GM19043 (cell line): Measurements from ENCODE around the gene LINS1.

ENCODE experiments used
- ATAC-seq: cut with Tn5 transposase; IDR thresholded peaks from one replicate; pipeline ENCODE4 v1.9.1; 2021; ENCODE audit warnings: low read depth; ENCODE audit not compliant: unreplicated experiment

Gene LINS1, protein sequence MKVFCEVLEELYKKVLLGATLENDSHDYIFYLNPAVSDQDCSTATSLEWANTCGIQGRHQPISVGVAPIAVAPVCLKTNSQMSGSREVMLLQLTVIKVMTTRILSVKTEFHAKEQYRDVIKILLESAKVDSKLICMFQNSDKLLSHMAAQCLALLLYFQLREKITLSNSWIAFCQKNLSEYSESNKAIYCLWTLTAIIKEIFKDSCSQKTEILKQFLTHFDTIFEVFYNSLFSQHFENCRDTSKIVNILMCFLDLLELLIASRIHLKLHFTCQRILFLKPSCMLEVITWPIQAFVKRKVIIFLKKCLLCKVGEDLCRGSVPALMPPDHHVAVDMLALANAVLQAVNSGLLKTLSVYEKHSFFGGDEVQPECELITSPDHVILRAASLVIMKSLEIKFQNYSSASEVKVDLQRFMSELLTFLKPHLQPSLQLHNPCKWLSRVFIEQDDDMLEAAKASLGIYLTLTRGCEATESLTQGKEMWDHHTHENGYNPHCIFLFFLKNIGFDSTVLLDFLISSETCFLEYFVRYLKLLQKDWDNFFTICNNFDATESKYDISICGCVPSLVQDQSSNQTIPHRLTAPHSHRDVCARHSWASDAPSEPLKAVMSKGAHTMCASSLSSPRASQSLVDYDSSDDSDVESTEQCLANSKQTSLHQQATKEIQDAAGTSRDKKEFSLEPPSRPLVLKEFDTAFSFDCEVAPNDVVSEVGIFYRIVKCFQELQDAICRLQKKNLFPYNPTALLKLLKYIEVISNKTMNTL

DNA sequence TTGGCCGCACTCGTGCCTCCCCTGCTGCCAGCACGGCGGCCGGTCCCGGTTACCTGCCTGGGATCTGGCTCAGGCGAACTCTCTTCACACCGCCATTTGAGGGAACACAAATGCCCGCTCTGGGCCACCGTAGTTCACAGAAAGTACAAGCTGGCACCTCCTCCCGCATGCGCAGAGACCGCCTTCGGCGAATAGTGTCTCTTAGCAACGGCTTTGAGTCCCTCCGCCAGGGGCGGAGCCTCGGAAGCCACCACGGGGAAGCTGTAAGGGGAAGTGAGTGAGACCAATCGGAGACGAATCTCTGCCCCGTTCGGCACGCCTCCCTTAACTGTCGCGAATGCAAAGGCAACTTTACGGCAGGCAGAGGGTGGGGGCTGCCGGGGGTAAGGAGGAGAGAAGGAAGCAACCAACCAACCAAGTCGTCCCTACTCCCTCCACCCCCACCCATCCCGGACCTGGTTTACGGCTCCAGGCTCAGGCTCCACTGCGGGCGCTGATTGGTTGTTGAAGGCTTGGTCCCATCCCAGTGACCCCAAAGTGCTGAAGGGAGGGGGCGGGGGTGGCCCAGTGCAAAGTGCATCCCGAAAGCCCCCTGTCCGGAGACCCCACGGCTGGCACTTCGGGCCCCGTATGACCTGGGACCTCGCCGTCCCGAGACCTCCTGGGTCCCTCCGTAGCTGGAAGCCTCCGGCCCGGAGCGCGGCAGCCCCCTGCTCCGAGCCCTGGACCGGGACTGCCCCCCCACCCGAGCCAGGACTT lies at the start of gene LINS1, which contains the start of gene ASB7:
LINS1 (minus strand) TSS at position 121 of the 759 bp plus-strand sequence. CDS start 21,342 bp downstream, outside the sequence.
ASB7 (plus strand) TSS at position 526 of the 759 bp plus-strand sequence. CDS start 9,628 bp downstream, outside the sequence.
- peak; percentile 86 for ATAC-seq

- no peak for ATAC-seq
Measured at GRCh38 chr15:100651253-100651652, 49.3 kb upstream of the LINS1 start.

- ATAC-seq: no peak
Measured at GRCh38 chr15:100650685-100651084, 48.7 kb upstream of the LINS1 start.

DNA sequence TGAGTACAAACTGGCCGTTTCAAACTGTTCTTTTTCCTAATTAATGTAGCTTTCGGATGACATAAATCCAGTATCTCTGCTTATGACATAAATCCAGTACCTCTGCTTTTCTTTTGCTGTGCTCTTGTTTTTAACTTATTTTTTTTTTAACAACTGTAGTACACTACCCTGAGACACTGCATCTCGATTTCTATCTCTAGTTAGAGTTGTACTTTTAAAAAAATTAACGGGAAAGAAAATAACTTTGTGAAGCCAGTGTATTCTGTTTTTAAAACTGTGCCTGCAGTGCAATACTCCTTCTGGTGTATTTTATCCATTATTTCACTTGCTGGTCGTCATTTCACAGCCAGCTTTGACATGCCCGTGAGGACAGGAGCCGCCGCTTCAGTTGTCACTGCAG lies 47.0 kb upstream of the LINS1 start:
- ATAC-seq: no peak

DNA sequence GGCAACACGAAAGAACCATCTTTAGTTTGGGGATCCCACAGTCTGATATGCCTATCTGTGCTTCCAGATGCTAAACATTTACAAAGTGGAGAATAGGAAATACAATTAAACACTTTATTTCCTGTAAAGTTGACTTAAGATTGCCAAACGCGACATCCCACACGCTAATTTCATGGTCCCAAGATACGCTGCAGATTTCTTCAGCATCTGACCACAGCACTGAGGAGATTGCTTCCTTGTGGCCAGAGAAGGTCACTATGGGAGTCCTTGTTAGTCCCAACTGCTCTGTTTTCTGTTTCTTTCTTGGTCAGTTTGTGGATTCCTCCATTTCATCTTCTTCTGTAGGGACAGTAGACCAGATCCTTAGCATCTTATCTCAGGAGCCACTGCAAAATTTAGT lies 43.7 kb upstream of the LINS1 start:
- ATAC-seq: no peak

DNA sequence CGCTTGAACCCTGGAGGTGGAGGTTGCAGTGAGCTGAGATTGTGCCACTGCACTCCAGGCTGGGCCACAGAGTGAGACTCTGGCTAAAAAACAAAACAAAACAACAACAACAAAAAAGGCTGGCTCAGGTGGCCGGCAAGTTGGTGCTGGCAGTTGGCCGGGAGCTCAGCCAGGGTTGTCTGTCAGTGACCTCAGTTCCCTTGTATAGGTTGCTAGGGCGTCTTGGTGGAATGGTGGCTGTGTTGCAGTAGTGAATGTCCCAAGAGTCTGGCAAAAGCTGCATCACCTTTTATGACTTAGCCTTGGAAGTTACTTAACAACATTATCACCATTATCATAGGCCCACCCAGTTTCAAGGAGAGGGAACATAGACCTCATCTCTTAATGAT lies 41.0 kb upstream of the LINS1 start:
- no peak for ATAC-seq

DNA sequence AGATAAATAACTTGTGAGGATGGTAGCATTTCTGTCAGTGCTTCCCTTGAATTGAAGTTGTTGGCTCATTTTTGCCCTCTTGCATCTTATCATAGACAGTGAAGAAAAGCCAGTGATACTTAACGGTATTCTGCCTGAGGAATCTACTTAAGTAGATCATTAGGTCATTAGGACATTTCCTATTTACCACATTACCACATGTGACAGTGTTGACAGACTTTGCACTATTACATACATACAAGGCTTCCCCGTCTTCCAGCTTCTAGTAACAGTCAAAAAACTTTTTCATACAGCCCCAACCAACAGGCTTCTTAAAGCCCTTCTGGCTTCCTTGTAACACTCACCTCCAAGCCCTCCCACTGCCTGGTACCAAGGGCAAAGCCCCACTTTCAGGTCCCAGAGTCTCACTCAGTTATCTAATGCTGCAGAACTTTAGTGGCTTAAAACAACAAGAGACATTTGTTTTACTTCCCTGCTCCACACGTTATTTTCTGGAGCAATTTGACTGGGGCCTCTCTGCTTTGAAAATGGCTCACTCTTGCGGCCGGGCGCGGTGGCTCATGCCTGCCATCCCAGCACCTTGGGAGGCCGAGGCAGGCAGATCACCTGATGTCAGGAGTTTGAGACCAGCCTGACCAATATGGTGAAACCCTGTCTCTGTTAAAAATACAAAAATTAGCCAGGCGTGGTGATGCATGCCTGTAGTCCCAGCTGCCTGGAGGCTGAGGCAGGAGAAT lies 40.4 kb upstream of the LINS1 start:
- ATAC-seq: no peak

GRCh38 chr15:100638177-100638730 lies 36.3 kb upstream of the LINS1 start:
- ATAC-seq: no peak

- ATAC-seq: no peak
Measured at GRCh38 chr15:100635406-100636071, 33.6 kb upstream of the LINS1 start.

GRCh38 chr15:100633763-100634075 lies 31.7 kb upstream of the LINS1 start:
- no peak for ATAC-seq

- ATAC-seq: no peak
Measured at GRCh38 chr15:100631831-100632230, 29.8 kb upstream of the LINS1 start.

- ATAC-seq: no peak
Measured at GRCh38 chr15:100628746-100629145, 26.8 kb upstream of the LINS1 start.

- peak; percentile 71 for ATAC-seq
Measured at GRCh38 chr15:100627789-100628395, 25.9 kb upstream of the LINS1 start.

DNA sequence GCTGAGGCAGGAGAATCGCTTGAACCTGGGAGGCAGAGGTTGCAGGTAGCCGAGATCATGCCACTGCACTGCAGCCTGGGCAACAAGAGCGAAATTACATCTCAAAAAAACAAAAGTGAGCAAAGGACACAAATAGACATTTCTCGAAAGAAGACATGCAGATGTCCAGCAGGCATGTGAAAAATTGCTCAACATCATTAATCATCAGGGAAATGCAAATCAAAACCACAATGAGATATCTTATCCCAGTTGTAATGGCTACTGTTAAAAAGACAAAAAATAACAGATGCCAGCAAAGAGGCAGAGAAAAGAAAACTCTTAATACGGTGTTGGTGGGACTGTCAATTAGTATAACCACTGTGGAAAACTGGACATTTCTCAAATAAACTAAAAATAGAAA lies 21.3 kb upstream of the LINS1 start:
- no peak for ATAC-seq

DNA sequence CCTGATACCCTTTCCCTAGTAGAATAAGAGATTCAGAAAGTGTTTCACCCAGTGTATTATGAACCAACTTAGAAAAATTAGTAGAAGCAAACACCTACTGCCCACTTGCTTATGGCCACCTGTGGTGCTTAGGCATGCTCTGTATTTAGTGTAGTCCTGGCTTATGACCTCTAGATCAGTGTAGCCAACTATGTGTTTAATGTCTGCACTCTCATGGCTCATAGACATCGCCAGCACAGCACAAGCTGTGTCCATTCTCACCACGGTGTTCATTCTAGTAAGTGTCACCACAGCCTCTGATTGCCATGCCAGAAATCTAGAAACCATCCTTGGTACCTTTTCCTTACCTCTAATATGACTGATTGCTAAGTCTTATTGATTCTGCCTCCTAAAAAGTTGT lies 14.7 kb upstream of the LINS1 start:
- no peak for ATAC-seq

DNA sequence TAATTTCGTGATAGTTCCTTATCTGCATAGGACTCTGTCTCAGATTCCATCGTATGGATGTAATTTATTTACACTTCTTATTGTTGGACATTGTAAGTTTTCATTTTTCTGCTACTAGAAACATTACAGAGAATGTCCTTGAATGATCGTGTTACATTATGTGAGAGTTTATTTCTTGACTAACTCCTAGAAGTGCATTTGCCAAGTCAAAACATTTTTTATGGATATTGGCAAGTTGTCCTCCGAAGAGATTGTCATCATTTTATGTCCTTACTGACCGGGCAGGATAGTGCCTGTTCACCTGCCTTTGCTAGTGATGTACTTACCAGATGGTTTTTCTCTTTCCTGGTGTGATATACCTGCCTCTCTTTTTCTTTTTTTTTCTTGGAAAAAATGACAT lies 13.8 kb upstream of the LINS1 start:
- ATAC-seq: no peak

DNA sequence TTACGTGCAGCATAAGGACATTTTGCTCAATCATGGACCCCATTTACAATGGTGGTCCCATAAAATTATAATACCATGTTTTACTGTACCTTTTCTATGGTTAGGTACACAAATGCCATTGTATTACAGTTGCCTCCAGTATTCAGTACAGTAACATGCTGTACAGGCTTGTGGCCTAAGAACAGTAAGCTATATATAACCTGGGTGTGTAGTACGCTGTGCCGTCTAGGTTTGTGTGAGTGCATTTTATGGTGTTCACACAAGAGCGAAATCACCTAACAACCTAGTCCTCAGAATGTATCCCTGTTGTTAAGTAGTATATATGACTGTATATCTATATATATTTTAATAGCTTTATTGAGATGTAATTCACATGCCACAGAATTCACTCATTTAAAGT lies 12.9 kb upstream of the LINS1 start:
- ATAC-seq: no peak

DNA sequence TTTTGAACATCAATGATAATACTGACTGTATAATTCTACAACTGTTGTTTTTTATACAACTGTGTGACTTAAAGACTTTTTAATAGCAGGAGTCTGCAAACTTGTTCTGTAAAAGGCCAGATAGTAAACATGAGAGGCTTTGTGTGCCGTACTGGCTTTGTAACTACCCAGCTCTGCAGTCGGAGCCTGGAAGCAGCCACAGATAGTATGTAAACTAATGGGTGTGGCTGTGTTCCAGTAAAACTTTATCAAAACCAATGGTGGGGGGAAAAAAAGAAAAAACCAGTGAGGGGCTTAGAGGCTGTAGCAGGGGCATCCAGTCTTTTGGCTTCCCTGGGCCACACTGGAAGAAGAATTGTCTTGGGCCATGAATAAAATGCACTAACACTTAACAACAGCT lies 12.4 kb upstream of the LINS1 start:
- no peak for ATAC-seq

DNA sequence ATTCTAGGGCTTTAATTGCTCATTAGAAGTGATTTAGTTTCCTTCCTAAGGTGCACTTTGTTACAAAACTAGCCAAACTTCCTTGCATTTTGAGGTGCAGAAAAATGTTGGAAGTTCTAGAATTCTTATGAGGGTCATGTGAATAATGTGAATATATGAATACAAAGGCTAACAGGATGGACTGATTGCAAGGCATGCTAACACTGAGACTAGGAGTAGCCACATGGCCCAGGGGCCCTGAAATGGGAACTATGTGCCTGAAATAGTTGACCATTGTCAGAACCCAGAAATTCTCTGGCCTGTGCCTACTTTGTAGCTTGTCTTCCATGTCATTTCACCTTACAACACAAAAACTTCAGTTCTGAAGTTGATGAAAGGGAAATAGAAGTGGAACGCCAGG lies 11.2 kb upstream of the LINS1 start:
- ATAC-seq: no peak
